Adipocyte (in vitro differentiated cells): ENCODE results near the gene GPR176.
A peak's percentile ranks its signal among the peaks of the same experiment; 100 is the strongest.

Source experiments
- DNase-seq: peaks from one replicate; pipeline ENCODE4 v3.0.0-alpha.2; 2015; ENCODE audit warnings: low read depth
- H3K27me3 ChIP-seq: replicated peaks from 2 replicates; pipeline ENCODE4 v1.7.0; 2013; ENCODE audit warnings: mild to moderate bottlenecking, low read length, moderate library complexity; ENCODE audit not compliant: control insufficient read depth, insufficient read depth
- H3K36me3 ChIP-seq: 2 replicates; pipeline ENCODE4 v1.7.0; 2013; ENCODE audit warnings: low read length, mild to moderate bottlenecking, moderate library complexity; ENCODE audit not compliant: control insufficient read depth, insufficient read depth, severe bottlenecking
- H3K4me1 ChIP-seq: 2 replicates; pipeline ENCODE4 v1.7.0; 2013; ENCODE audit warnings: mild to moderate bottlenecking, low read length, moderate library complexity; ENCODE audit not compliant: control insufficient read depth, insufficient read depth
- H3K4me3 ChIP-seq: 2 replicates; pipeline ENCODE4 v1.7.0; 2013; ENCODE audit warnings: mild to moderate bottlenecking, low read length, moderate library complexity
- H3K9ac ChIP-seq: 2 replicates; pipeline ENCODE4 v1.7.0; 2013; ENCODE audit warnings: mild to moderate bottlenecking, low read length, moderate library complexity
- H3K9me3 ChIP-seq: 2 replicates; pipeline ENCODE4 v1.7.0; 2013; ENCODE audit warnings: mild to moderate bottlenecking, low read length, moderate library complexity; ENCODE audit not compliant: control insufficient read depth

GPR176 gene

DNA sequence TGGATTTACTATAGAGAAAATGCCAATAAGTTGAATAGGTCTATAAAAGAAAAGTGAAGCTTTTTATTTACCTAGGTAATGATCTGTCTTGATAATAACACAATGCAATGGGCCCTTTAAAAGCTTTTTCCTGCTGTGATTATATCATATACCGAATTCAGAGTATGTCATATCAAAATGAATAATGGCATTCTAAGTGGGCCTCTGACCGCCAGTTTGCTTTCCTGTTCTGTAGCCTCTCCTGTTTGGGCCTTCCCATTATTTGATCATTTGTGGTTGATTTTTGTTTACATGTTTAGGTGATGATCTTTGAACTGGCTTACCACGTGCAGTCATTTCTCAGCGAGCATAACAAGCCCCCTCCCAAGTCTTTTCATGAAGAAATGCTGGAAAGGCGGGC is 28.8 kb upstream of the GPR176 start:
- Histone ChIP-seq H3K27me3 (no peaks in the 10 kb centered on the region), H3K9me3 (no peaks in the 10 kb centered on the region), H3K4me1 (peaks cover 14% of the 10 kb centered on the region), H3K36me3 (peaks cover 66% of the 10 kb centered on the region), H3K4me3 (no peak overlapping the region), H3K9ac (no peak overlapping the region)
- no peak for DNase-seq

DNA sequence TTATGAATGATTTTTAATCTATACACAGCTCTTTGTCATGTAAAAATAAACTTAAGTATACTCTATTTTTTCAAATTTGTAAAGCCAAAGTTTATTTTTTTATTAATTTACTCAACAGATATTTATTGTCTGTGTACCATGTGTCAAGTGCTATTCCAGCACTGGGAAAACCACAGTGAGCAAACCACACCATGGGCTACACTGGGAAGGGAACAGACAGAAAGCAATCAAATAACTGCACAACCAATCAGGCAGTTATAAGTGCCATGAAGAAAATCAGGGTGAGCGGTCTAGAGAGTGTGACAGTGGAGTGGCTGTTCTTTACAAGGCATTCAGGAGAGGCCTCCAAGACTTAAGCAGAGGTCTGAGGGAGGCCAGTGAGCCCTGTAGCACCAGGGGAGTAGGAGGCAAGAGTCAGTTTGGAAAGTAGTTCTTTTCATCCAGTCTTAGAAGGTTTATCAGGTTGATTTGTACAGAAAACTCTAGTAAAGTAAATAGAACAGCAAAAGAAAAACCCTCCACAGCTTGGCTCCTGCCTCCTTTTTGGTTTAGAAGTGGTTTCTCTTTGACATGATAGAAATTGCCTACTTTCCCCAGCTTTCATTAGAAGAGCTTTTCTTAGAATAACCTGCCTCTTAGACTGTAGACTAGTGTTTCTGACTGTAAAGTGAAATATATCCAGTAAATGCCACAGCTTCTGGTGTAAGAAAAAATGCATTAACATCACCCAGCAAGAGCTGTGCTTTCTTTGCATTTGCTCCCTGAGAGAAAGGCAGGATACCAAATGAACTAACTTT is 27.5 kb upstream of the GPR176 start:
- Histone ChIP-seq H3K36me3 (peaks cover 61% of the 10 kb centered on the region), H3K9ac (no peak overlapping the region), H3K27me3 (no peaks in the 10 kb centered on the region), H3K4me1 (peaks cover 16% of the 10 kb centered on the region), H3K4me3 (no peak overlapping the region), H3K9me3 (no peaks in the 10 kb centered on the region)
- DNase-seq: no peak

DNA sequence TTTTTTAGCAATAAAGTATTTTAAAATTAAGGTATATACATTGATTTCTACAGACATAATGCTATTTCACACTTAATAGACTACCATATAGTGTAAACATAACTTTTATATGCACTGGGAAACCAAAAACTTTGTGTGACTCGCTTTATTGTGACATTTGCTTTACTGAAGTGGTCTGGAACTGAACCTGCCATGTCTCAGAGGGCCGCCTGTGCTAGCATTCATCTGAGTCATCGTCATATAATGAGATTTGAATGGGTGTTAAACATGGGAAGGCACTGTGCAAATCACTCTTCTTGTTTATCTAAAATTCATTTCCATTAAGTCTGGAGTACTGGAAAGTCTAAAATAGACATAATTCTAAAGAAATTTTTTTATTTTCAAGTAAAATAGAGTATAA is 26.8 kb upstream of the GPR176 start:
- H3K4me1 ChIP-seq: peaks cover 23% of the 10 kb centered on the region
- peaks cover 59% of the 10 kb centered on the region for H3K36me3 ChIP-seq

DNA sequence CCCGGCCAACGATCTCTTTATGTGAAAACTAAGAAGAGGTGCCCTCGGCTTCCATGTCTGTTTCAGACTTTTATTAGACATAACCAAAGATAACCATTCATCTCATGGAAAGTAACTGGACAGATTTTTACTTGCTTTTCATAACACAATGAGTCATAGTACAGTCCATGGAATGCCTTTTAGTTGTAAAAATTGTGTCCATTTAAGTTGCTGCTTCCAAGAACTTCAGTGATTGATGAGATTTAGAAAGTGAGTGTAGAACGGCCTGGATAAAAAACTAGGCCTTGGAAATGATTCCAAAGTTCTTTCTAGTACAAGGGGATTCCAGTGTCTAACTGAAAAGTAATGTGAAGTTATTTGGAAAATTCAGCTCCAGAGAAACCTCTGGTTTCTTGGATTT is 24.7 kb upstream of the GPR176 start:
- Histone ChIP-seq H3K4me3 (no peak overlapping the region), H3K9me3 (no peaks in the 10 kb centered on the region), H3K27me3 (no peaks in the 10 kb centered on the region), H3K36me3 (peaks cover 54% of the 10 kb centered on the region), H3K4me1 (peaks cover 28% of the 10 kb centered on the region), H3K9ac (no peak overlapping the region)
- no peak for DNase-seq

More for the DNA sequence above, 26.8 kb upstream of the GPR176 start:
- no peaks in the 10 kb centered on the region for H3K27me3 ChIP-seq
- DNase-seq: no peak
- H3K4me3 ChIP-seq: no peak overlapping the region
- H3K9ac ChIP-seq: no peak overlapping the region
- no peaks in the 10 kb centered on the region for H3K9me3 ChIP-seq

DNA sequence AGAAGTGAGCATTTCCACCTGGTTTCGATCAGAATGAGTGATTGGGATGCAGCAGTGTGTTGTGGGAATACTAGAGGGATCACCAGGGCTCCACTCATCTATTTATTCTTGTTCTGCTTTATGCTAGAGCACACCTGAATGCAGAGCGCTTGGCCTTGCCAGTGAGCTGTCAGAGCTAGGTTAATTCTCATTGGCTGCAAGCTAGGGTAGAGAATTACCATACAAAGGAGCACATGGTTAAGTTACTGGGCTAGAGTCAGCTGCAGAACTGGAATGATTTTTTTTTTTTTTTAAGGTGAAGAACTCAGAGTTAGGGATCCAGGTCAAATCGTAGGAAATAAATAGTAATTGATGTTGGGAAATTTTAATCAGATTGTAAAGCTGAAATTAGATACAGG is 22.7 kb upstream of the GPR176 start:
- DNase-seq: no peak

DNA sequence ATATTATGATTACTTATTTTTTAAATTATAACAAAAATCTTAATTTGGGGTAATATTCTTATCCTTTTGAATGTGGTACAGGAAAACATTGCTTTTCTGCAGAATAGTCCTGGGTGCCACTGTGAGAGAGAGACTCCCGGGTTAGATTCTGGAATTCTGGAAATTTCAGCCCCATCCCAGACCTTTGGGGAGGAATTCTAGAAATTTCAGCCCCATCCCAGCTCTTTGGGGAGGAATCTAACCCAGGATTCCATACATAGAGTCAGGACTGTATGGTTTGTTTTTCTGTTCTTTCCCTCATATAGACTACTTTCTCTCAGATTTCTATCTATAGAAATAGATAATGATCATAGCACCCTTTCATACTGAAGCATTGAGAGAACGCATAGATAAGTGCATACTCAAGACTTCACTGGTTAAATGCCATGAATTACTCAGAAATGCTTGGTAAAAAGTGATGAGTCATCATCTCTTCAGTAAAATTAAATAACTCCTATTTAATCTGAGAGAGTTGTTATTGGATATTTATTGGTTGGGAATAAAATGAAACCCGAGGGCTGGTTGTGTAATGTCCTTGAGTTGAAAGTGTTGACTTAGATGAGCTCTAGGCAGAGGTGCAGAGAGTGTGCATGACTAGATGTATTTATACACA is 22.2 kb upstream of the GPR176 start:
- peaks cover 48% of the 10 kb centered on the region for H3K36me3 ChIP-seq
- peak; percentile 64 for DNase-seq

More for the DNA sequence above, 22.7 kb upstream of the GPR176 start:
- Histone ChIP-seq H3K27me3 (no peaks in the 10 kb centered on the region), H3K9me3 (no peaks in the 10 kb centered on the region), H3K9ac (no peak overlapping the region), H3K4me1 (peaks cover 34% of the 10 kb centered on the region), H3K4me3 (no peak overlapping the region), H3K36me3 (peaks cover 48% of the 10 kb centered on the region)

DNA sequence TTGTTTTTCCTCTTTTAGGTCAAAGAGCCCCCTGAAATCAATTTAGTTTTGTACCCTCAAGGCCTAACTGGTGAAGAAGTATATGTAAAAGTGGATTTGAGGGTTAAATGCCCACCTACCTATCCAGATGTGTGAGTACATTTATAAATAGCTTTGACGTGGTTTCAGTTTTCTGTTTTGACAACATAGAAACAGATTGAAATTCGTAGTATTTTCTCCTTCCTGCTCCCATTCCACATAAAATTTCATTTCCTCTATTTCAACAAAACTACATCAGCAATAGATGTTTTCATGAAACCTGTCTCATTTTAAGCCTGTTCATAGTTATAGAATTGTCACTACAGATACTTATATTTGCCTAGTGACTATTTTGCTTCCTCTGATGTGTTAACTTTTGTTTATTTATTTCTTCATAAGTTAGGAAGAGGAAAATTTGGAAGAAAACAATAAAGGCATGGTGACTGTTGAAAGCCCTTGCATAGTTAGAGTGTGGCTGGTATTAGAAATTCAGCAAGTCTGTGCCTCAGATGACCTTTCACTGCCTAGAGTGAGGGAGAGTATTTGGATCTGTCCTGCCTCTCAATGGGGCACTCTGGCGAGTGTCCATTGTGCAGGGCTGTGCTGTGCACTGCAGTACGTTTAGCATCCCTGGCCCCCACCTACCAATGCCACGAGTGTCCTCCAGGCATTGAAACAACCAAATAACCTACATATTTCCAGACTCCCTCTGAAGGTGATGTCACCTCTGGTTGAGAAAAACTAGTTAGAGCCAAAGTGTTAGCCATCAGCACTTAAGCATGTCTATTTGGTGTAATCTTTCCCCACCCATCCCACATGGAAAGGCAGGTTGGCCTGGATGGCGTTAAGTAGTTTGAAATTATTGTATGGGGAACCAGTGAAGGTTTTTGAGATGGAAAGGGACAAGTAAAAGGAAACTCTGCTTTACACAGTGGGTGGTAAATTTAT is 19.7 kb upstream of the GPR176 start:
- peak; percentile 22 for DNase-seq
- Histone ChIP-seq H3K4me3 (no peak overlapping the region), H3K36me3 (peaks cover 30% of the 10 kb centered on the region), H3K4me1 (peaks cover 44% of the 10 kb centered on the region), H3K27me3 (no peaks in the 10 kb centered on the region), H3K9ac (peak overlapping the region; percentile 24), H3K9me3 (no peaks in the 10 kb centered on the region)

More for the DNA sequence above, 22.2 kb upstream of the GPR176 start:
- Histone ChIP-seq H3K4me3 (no peak overlapping the region), H3K9ac (no peak overlapping the region), H3K27me3 (no peaks in the 10 kb centered on the region), H3K9me3 (no peaks in the 10 kb centered on the region), H3K4me1 (peaks cover 34% of the 10 kb centered on the region)

DNA sequence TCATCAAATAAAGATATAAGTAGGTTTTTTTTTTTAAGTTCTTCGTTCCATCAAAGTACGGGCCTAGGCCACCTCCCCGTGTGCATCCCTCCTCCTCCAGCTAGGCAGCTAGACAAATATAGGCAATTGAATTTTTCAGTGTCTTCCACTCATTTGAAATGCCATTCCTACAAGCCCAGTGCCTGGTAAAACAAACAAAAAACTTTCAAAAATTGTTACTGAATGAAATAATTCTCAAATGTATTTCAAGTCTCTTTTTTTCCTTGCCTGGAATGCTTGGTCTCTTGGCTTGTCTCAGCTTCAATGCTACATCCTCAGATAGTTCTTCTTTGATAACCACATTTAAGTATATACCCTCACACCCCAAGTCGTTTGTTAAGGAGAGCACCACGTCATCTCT is 17.6 kb upstream of the GPR176 start:
- Histone ChIP-seq H3K4me3 (no peak overlapping the region), H3K9ac (no peak overlapping the region), H3K9me3 (no peaks in the 10 kb centered on the region), H3K36me3 (peaks cover 21% of the 10 kb centered on the region), H3K4me1 (peaks cover 44% of the 10 kb centered on the region), H3K27me3 (no peaks in the 10 kb centered on the region)
- DNase-seq: peak; percentile 40

DNA sequence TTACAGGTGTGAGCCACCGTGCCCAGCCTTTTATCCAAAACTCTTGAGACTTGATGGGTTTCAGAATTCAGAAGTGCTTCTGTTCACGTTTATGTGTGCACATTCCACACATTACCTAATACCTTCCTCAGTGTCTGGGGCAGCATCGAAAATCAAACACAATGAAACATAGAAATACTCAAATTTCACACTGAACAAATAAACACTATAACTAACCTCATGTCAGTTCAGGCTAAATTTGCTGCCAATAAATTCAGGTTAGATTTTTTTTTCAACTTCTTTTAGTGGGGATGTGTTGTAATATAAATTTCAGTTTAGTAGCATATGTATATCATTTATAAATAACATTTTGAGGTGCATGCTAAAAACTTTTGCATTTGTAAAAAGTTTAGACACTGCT is 16.6 kb upstream of the GPR176 start:
- H3K9ac ChIP-seq: no peak overlapping the region
- no peaks in the 10 kb centered on the region for H3K9me3 ChIP-seq
- DNase-seq: no peak
- H3K4me3 ChIP-seq: no peak overlapping the region
- peaks cover 37% of the 10 kb centered on the region for H3K4me1 ChIP-seq
- no peaks in the 10 kb centered on the region for H3K27me3 ChIP-seq
- peaks cover 14% of the 10 kb centered on the region for H3K36me3 ChIP-seq

DNA sequence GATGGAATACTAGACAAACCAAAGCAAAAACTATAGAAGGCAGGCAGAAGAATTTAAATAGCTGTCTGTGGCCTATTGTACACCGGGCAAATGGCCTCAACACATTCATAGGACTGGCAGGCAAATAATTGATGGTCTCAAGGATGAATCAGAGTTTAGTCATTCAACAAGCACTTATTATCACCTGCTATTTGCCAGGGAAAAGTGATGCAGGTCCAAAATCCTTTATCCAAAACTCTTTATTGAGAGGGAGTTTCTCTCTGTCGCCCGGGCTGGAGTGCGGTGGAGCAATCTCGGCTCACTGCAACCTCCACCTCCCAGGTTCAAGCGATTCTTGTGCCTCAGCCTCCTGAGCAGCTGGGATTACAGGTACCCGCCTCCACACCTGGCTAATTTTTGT is 16.1 kb upstream of the GPR176 start:
- Histone ChIP-seq H3K4me1 (peaks cover 37% of the 10 kb centered on the region), H3K27me3 (no peaks in the 10 kb centered on the region), H3K36me3 (peaks cover 11% of the 10 kb centered on the region), H3K9me3 (no peaks in the 10 kb centered on the region), H3K4me3 (no peak overlapping the region), H3K9ac (no peak overlapping the region)
- DNase-seq: no peak

DNA sequence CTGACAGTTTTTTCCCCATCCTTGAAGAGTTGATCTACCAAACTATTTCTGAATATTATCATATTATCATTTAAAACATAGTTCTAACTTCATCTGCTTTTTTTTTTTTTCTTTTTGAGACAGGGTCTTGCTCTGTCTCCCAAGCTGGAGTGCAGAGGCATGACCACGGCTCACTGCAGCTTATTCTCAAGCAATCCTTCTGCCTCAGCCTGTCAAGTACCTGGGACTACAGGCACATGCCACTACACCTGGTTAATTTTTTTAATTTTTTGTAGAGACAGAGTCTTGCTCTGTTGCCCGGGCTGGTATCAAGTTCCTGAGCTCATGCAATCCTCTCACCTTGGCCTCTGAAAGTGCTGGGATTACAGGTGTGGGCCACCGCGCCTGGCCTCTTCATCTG is 15.2 kb upstream of the GPR176 start:
- H3K27me3 ChIP-seq: no peaks in the 10 kb centered on the region
- peaks cover 1% of the 10 kb centered on the region for H3K36me3 ChIP-seq
- H3K9ac ChIP-seq: no peak overlapping the region
- no peaks in the 10 kb centered on the region for H3K9me3 ChIP-seq
- H3K4me3 ChIP-seq: peak overlapping the region; percentile 92
- H3K4me1 ChIP-seq: peaks cover 36% of the 10 kb centered on the region
- DNase-seq: no peak
